ENCODE results near the gene BCL3. TPM values are rescaled to one million over a fixed set of nuclear protein-coding genes. Genes with fewer than 3 reads are reported as not detected.

The BCL3 gene, protein sequence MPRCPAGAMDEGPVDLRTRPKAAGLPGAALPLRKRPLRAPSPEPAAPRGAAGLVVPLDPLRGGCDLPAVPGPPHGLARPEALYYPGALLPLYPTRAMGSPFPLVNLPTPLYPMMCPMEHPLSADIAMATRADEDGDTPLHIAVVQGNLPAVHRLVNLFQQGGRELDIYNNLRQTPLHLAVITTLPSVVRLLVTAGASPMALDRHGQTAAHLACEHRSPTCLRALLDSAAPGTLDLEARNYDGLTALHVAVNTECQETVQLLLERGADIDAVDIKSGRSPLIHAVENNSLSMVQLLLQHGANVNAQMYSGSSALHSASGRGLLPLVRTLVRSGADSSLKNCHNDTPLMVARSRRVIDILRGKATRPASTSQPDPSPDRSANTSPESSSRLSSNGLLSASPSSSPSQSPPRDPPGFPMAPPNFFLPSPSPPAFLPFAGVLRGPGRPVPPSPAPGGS
- total RNA-seq (2013; cell fraction: nucleolus; rRNA removed), result 8.9 and 15.2 TPM in 2 replicates
- total RNA-seq (2014; rRNA removed) (5.2 and 6.5 TPM in 2 replicates), total RNA-seq (2014; rRNA removed; fragmentation: Illumina TruSeq; extraction: Trizol) (1.7 and 2.0 TPM in 2 replicates), total RNA-seq (2021) (22.7 and 26.4 TPM in 2 replicates), polyA plus RNA-seq (2011; rRNA removed) (1.7 and 2.3 TPM in 2 replicates), polyA plus RNA-seq (2014; fragmentation: Illumina TruSeq; extraction: Trizol) (1.0 and 4.9 TPM in 2 replicates), polyA plus RNA-seq (2014; fragmentation: Nextera tagmentation; extraction: Ambion mirVana) (1 to 10 TPM in 1 of 2 experiments, under 1 TPM in 1; 0.55 to 1.1 TPM), polyA plus RNA-seq (2014; rRNA removed) (19.2 and 25.5 TPM in 2 replicates), polyA plus RNA-seq (2016; fragmentation: Nextera tagmentation; extraction: Ambion mirVana) (10 to 100 TPM in 1 of 2 experiments, 1 to 10 TPM in 1; 2.3 to 17.6 TPM), polyA minus RNA-seq (2011; rRNA and poly(A)+ RNA removed) (3.7 and 7.5 TPM in 2 replicates), Bru-seq, nascent RNA (percentile 86 among the genes with signal in this experiment), BruChase-seq, experiment 1, labeled RNA remaining after a 6-hour chase (percentile 86 among the genes with signal in this experiment), BruChase-seq, experiment 2, labeled RNA remaining after a 2-hour chase (percentile 79 among the genes with signal in this experiment)
- 5.6 TPM for polyA plus RNA-seq (2011; ENCODE audit: low read depth)
- 6.5 and 6.9 TPM in 2 replicates for polyA plus RNA-seq (2011; cell fraction: cytosol; rRNA removed)
- polyA plus RNA-seq (2011; cell fraction: nucleus; rRNA removed), result 33.6 and 46.6 TPM in 2 replicates
- polyA plus RNA-seq (2012), result 18.8 and 19.6 TPM in 2 replicates
- 11.7 and 18.0 TPM in 2 replicates for polyA minus RNA-seq (2011; cell fraction: cytosol; rRNA and poly(A)+ RNA removed)
- polyA minus RNA-seq (2011; cell fraction: nucleus; rRNA and poly(A)+ RNA removed), result 6.0 and 10.0 TPM in 2 replicates
- long read RNA-seq, experiment 1, partial matches to known transcripts, result 0 of 2 reads
- long read RNA-seq, experiment 1, other reads (novel, unspliced or antisense), result 1 of 2 reads
- long read RNA-seq, experiment 2, partial matches to known transcripts, result 0 of 2 reads
- long read RNA-seq, experiment 2, other reads (novel, unspliced or antisense), result 2 of 2 reads

DNA sequence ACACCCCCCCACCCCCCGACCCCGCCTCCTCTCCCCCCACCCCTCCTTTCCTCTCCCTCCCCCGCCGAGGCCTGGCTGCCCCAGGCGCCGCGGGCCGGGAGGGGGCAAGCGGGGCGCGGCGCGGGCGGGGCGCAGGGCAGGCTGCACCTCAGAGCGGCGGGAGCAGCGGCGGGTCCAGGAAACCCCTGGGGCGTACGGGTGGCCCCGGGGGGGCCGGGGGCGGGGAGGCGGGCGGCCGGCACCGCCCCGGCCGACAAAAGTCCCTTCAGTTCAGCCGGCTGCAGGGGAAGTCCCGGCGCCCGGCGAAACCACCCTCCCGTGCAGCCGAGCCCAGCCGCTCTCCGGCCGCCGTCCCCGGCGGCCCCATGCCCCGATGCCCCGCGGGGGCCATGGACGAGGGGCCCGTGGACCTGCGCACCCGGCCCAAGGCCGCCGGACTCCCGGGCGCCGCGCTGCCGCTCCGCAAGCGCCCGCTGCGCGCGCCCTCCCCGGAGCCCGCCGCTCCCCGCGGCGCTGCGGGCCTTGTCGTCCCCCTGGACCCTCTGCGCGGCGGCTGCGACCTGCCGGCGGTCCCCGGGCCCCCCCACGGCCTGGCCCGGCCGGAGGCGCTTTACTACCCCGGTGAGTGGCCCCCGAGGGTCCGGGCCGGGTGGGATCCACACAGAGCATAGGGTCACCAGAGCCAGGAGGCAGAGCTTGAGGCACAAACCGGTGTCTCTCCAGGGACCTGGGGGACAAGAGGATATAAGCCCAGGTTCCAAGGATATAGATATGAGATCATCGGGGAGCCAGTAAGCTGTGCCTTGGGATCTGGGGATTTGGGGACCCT is at the start of gene BCL3:
BCL3 (plus strand) TSS at position 283 of the 829 bp plus-strand sequence; CDS start at position 366, 83 bp downstream.
- ATAC-seq, result peak; percentile 48
- Histone ChIP-seq H2AFZ (ENCODE audit: control insufficient read depth, low read depth, low read length) (peak within 1 kb of the TSS; percentile 77), H3K4me3 (peak within 1 kb of the TSS; percentile 98), H3K79me2 (ENCODE audit: control insufficient read depth, insufficient read depth, low read length) (peaks cover 38% of the 10 kb centered on the region), H3K9me3 (replicated peaks; ENCODE audit: control insufficient read depth, insufficient read depth, low read length) (no peaks in the 10 kb centered on the region), H3K9ac (ENCODE audit: control insufficient read depth, insufficient read depth, low read length) (peak within 1 kb of the TSS; percentile 93), H3K36me3 (ENCODE audit: control insufficient read depth in 2 of 2, insufficient read depth in 2 of 2, low read length in 1 of 2) (no peaks in the 10 kb centered on the region; a peak in 2 of 4 replicates), H3K27ac (ENCODE audit: control insufficient read depth, insufficient read depth) (peak within 1 kb of the TSS; percentile 92), H3K4me2 (ENCODE audit: control insufficient read depth, insufficient read depth) (peak within 1 kb of the TSS; percentile 81), H4K20me1 (ENCODE audit: control insufficient read depth, insufficient read depth) (no peaks in the 10 kb centered on the region), H3K4me1 (ENCODE audit: control insufficient read depth, insufficient read depth, low read length) (peaks cover 35% of the 10 kb centered on the region), H3K27me3 (replicated peaks in 1 of 2; ENCODE audit: control insufficient read depth in 2 of 2, insufficient read depth in 2 of 2, low read length in 1 of 2) (no peaks in the 10 kb centered on the region)
- BruUV-seq (replicated peaks), result no TSS peak
- FAIRE-seq, result no peak
- intact Hi-C loops (cut with micrococcal nuclease; ENCODE audit: unreplicated experiment) (loop anchor here (1.0 kb wide), 1 partner anchor 11 kb away; no protein-coding TSS in a partner anchor), in situ Hi-C loops (cut with MboI) (no loop called here)
- ChIA-PET SMC1A (ENCODE audit: uncharacterized antibody, unreplicated experiment) (interaction anchor here (1.0 to 7.7 kb wide), 5 partner anchors 9 to 58 kb away, joined by 3 to 115 read pairs (median 7); no protein-coding TSS in a partner anchor), CTCF (interaction anchor here (0.8 to 7.7 kb wide), 5 partner anchors 18 to 59 kb away, joined by 3 to 109 read pairs (median 5); no protein-coding TSS in a partner anchor), RAD21 (ENCODE audit: unreplicated experiment) (interaction anchor here (0.8 to 2.9 kb wide), 7 partner anchors 12 to 207 kb away, joined by 3 to 50 read pairs (median 7); no protein-coding TSS in a partner anchor), POLR2A (interaction anchor here (0.6 to 2.1 kb wide), 7 partner anchors 10 to 97 kb away, joined by 3 to 11 read pairs (median 5); partner anchors contain the start of gene NECTIN2)
- whole genome bisulfite sequencing (ENCODE audit: insufficient coverage, insufficient replicate concordance, low lambda C conversion rate, missing lambda C conversion rate), result 1% methylated on average over 14 of the region's 88 CpGs
- no peak for DNase-seq (ENCODE audit: low read depth, low spot score)
- TF ChIP-seq, protein P1, sequence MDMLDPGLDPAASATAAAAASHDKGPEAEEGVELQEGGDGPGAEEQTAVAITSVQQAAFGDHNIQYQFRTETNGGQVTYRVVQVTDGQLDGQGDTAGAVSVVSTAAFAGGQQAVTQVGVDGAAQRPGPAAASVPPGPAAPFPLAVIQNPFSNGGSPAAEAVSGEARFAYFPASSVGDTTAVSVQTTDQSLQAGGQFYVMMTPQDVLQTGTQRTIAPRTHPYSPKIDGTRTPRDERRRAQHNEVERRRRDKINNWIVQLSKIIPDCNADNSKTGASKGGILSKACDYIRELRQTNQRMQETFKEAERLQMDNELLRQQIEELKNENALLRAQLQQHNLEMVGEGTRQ (IDR thresholded peaks at IDR 0.05; ENCODE audit: borderline replicate concordance, low read depth, low read length), result no peak
- TF ChIP-seq, protein P2, sequence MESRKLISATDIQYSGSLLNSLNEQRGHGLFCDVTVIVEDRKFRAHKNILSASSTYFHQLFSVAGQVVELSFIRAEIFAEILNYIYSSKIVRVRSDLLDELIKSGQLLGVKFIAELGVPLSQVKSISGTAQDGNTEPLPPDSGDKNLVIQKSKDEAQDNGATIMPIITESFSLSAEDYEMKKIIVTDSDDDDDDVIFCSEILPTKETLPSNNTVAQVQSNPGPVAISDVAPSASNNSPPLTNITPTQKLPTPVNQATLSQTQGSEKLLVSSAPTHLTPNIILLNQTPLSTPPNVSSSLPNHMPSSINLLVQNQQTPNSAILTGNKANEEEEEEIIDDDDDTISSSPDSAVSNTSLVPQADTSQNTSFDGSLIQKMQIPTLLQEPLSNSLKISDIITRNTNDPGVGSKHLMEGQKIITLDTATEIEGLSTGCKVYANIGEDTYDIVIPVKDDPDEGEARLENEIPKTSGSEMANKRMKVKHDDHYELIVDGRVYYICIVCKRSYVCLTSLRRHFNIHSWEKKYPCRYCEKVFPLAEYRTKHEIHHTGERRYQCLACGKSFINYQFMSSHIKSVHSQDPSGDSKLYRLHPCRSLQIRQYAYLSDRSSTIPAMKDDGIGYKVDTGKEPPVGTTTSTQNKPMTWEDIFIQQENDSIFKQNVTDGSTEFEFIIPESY (IDR thresholded peaks at IDR 0.05), result no peak
- TF ChIP-seq BHLHE40 (IDR thresholded peaks at IDR 0.05; ENCODE audit: borderline replicate concordance in 1 of 2, low read depth in 2 of 2, low read length in 1 of 2) (peak; percentile 69 to 92; a peak in 3 of 4 replicates), NR2C1 (IDR thresholded peaks at IDR 0.05) (0 out of 2 replicates have a peak, but pooled peaks have one; percentile 15), EP300 (IDR thresholded peaks at IDR 0.05; ENCODE audit: borderline replicate concordance in 1 of 2, control insufficient read depth in 1 of 2, low read depth in 2 of 2, low read length in 2 of 2) (peak in 1 of 2 experiments; percentile 12; a peak in 1 of 4 replicates), EGR1 (IDR thresholded peaks at IDR 0.05; ENCODE audit: borderline replicate concordance in 1 of 2, low read depth in 2 of 2, low read length in 2 of 2) (peak in 1 of 2 experiments; percentile 46; a peak in 2 of 3 replicates)
- TF ChIP-seq, protein P3, sequence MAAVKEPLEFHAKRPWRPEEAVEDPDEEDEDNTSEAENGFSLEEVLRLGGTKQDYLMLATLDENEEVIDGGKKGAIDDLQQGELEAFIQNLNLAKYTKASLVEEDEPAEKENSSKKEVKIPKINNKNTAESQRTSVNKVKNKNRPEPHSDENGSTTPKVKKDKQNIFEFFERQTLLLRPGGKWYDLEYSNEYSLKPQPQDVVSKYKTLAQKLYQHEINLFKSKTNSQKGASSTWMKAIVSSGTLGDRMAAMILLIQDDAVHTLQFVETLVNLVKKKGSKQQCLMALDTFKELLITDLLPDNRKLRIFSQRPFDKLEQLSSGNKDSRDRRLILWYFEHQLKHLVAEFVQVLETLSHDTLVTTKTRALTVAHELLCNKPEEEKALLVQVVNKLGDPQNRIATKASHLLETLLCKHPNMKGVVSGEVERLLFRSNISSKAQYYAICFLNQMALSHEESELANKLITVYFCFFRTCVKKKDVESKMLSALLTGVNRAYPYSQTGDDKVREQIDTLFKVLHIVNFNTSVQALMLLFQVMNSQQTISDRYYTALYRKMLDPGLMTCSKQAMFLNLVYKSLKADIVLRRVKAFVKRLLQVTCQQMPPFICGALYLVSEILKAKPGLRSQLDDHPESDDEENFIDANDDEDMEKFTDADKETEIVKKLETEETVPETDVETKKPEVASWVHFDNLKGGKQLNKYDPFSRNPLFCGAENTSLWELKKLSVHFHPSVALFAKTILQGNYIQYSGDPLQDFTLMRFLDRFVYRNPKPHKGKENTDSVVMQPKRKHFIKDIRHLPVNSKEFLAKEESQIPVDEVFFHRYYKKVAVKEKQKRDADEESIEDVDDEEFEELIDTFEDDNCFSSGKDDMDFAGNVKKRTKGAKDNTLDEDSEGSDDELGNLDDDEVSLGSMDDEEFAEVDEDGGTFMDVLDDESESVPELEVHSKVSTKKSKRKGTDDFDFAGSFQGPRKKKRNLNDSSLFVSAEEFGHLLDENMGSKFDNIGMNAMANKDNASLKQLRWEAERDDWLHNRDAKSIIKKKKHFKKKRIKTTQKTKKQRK (IDR thresholded peaks at IDR 0.05; ENCODE audit: low read depth, low read length), result no peak
